ENCODE measurements around the gene HACD4. TPM values are rescaled to one million over a fixed set of nuclear protein-coding genes. Genes with fewer than 3 reads are reported as not detected.

Gene HACD4
- total and polyA plus RNA-seq, 9 of the 15 experiments (the other 6 are each of a cell fraction or from before 2014, with no cell fraction given) = 0.02 TPM; not detected in 8

Other genes with a start within 250 kb of the HACD4 start
Only the 7 nearest of the 9 such genes appear.
- not detected in 2 replicates for gene IFNB1, start 46.3 kb upstream of the HACD4 start, total RNA-seq (2014; rRNA removed)
- gene IFNB1, start 46.3 kb upstream of the HACD4 start, total RNA-seq (2014; rRNA removed; fragmentation: Illumina TruSeq; extraction: Trizol) = not detected in 2 replicates
- not detected in 2 replicates for gene IFNB1, start 46.3 kb upstream of the HACD4 start, total RNA-seq (2015; rRNA removed; fragmentation: Illumina TruSeq; extraction: Trizol)
- not detected in 2 replicates for gene IFNB1, start 46.3 kb upstream of the HACD4 start, total RNA-seq (2021)
- gene IFNB1, start 46.3 kb upstream of the HACD4 start, polyA plus RNA-seq (2011; rRNA removed) = not detected in 2 replicates
- gene IFNB1, start 46.3 kb upstream of the HACD4 start, polyA plus RNA-seq (2014; fragmentation: Illumina TruSeq; extraction: Trizol) = not detected in 2 replicates
- not detected for gene IFNB1, start 46.3 kb upstream of the HACD4 start, polyA plus RNA-seq (2014; fragmentation: Nextera tagmentation; extraction: Ambion mirVana)
- gene IFNB1, start 46.3 kb upstream of the HACD4 start, polyA plus RNA-seq (2014; rRNA removed) = not detected in 2 replicates
- gene IFNW1, start 110.2 kb upstream of the HACD4 start, total RNA-seq (2014; rRNA removed) = not detected in 2 replicates
- not detected in 2 replicates for gene IFNW1, start 110.2 kb upstream of the HACD4 start, total RNA-seq (2014; rRNA removed; fragmentation: Illumina TruSeq; extraction: Trizol)
- gene IFNW1, start 110.2 kb upstream of the HACD4 start, total RNA-seq (2015; rRNA removed; fragmentation: Illumina TruSeq; extraction: Trizol) = not detected in 2 replicates
- not detected in 2 replicates for gene IFNW1, start 110.2 kb upstream of the HACD4 start, total RNA-seq (2021)
- not detected in 2 replicates for gene IFNW1, start 110.2 kb upstream of the HACD4 start, polyA plus RNA-seq (2011; rRNA removed)
- gene IFNW1, start 110.2 kb upstream of the HACD4 start, polyA plus RNA-seq (2014; fragmentation: Illumina TruSeq; extraction: Trizol) = not detected in 2 replicates
- gene IFNW1, start 110.2 kb upstream of the HACD4 start, polyA plus RNA-seq (2014; fragmentation: Nextera tagmentation; extraction: Ambion mirVana) = not detected
- gene IFNW1, start 110.2 kb upstream of the HACD4 start, polyA plus RNA-seq (2014; rRNA removed) = not detected in 2 replicates
- not detected in 2 replicates for gene IFNA21, start 135.0 kb upstream of the HACD4 start, total RNA-seq (2014; rRNA removed)
- not detected in 2 replicates for gene IFNA21, start 135.0 kb upstream of the HACD4 start, total RNA-seq (2014; rRNA removed; fragmentation: Illumina TruSeq; extraction: Trizol)
- not detected in 2 replicates for gene IFNA21, start 135.0 kb upstream of the HACD4 start, total RNA-seq (2015; rRNA removed; fragmentation: Illumina TruSeq; extraction: Trizol)
- not detected in 2 replicates for gene IFNA21, start 135.0 kb upstream of the HACD4 start, total RNA-seq (2021)
- gene IFNA21, start 135.0 kb upstream of the HACD4 start, polyA plus RNA-seq (2011; rRNA removed) = not detected in 2 replicates
- not detected in 2 replicates for gene IFNA21, start 135.0 kb upstream of the HACD4 start, polyA plus RNA-seq (2014; fragmentation: Illumina TruSeq; extraction: Trizol)
- not detected for gene IFNA21, start 135.0 kb upstream of the HACD4 start, polyA plus RNA-seq (2014; fragmentation: Nextera tagmentation; extraction: Ambion mirVana)
- not detected in 2 replicates for gene IFNA21, start 135.0 kb upstream of the HACD4 start, polyA plus RNA-seq (2014; rRNA removed)
- gene IFNA4, start 155.9 kb upstream of the HACD4 start, total RNA-seq (2014; rRNA removed) = not detected in 2 replicates
- not detected in 2 replicates for gene IFNA4, start 155.9 kb upstream of the HACD4 start, total RNA-seq (2014; rRNA removed; fragmentation: Illumina TruSeq; extraction: Trizol)
- not detected in 2 replicates for gene IFNA4, start 155.9 kb upstream of the HACD4 start, total RNA-seq (2015; rRNA removed; fragmentation: Illumina TruSeq; extraction: Trizol)
- gene IFNA4, start 155.9 kb upstream of the HACD4 start, total RNA-seq (2021) = not detected in 2 replicates
- not detected in 2 replicates for gene IFNA4, start 155.9 kb upstream of the HACD4 start, polyA plus RNA-seq (2011; rRNA removed)
- not detected in 2 replicates for gene IFNA4, start 155.9 kb upstream of the HACD4 start, polyA plus RNA-seq (2014; fragmentation: Illumina TruSeq; extraction: Trizol)
- not detected for gene IFNA4, start 155.9 kb upstream of the HACD4 start, polyA plus RNA-seq (2014; fragmentation: Nextera tagmentation; extraction: Ambion mirVana)
- gene IFNA4, start 155.9 kb upstream of the HACD4 start, polyA plus RNA-seq (2014; rRNA removed) = not detected in 2 replicates
- gene IFNA7, start 170.6 kb upstream of the HACD4 start, total RNA-seq (2014; rRNA removed) = not detected in 2 replicates
- not detected in 2 replicates for gene IFNA7, start 170.6 kb upstream of the HACD4 start, total RNA-seq (2014; rRNA removed; fragmentation: Illumina TruSeq; extraction: Trizol)
- not detected in 2 replicates for gene IFNA7, start 170.6 kb upstream of the HACD4 start, total RNA-seq (2015; rRNA removed; fragmentation: Illumina TruSeq; extraction: Trizol)
- not detected in 2 replicates for gene IFNA7, start 170.6 kb upstream of the HACD4 start, total RNA-seq (2021)
- not detected in 2 replicates for gene IFNA7, start 170.6 kb upstream of the HACD4 start, polyA plus RNA-seq (2011; rRNA removed)
- not detected in 2 replicates for gene IFNA7, start 170.6 kb upstream of the HACD4 start, polyA plus RNA-seq (2014; fragmentation: Illumina TruSeq; extraction: Trizol)
- gene IFNA7, start 170.6 kb upstream of the HACD4 start, polyA plus RNA-seq (2014; fragmentation: Nextera tagmentation; extraction: Ambion mirVana) = not detected
- not detected in 2 replicates for gene IFNA7, start 170.6 kb upstream of the HACD4 start, polyA plus RNA-seq (2014; rRNA removed)
- not detected in 2 replicates for gene IFNA10, start 175.5 kb upstream of the HACD4 start, total RNA-seq (2014; rRNA removed)
- gene IFNA10, start 175.5 kb upstream of the HACD4 start, total RNA-seq (2014; rRNA removed; fragmentation: Illumina TruSeq; extraction: Trizol) = not detected in 2 replicates
- not detected in 2 replicates for gene IFNA10, start 175.5 kb upstream of the HACD4 start, total RNA-seq (2015; rRNA removed; fragmentation: Illumina TruSeq; extraction: Trizol)
- not detected in 2 replicates for gene IFNA10, start 175.5 kb upstream of the HACD4 start, total RNA-seq (2021)
- not detected in 2 replicates for gene IFNA10, start 175.5 kb upstream of the HACD4 start, polyA plus RNA-seq (2011; rRNA removed)
- gene IFNA10, start 175.5 kb upstream of the HACD4 start, polyA plus RNA-seq (2014; fragmentation: Illumina TruSeq; extraction: Trizol) = not detected in 2 replicates
- gene IFNA10, start 175.5 kb upstream of the HACD4 start, polyA plus RNA-seq (2014; fragmentation: Nextera tagmentation; extraction: Ambion mirVana) = not detected
- not detected in 2 replicates for gene IFNA10, start 175.5 kb upstream of the HACD4 start, polyA plus RNA-seq (2014; rRNA removed)
- gene IFNA16, start 185.7 kb upstream of the HACD4 start, total RNA-seq (2014; rRNA removed) = not detected in 2 replicates
- gene IFNA16, start 185.7 kb upstream of the HACD4 start, total RNA-seq (2014; rRNA removed; fragmentation: Illumina TruSeq; extraction: Trizol) = not detected in 2 replicates
- gene IFNA16, start 185.7 kb upstream of the HACD4 start, total RNA-seq (2015; rRNA removed; fragmentation: Illumina TruSeq; extraction: Trizol) = not detected in 2 replicates
- not detected in 2 replicates for gene IFNA16, start 185.7 kb upstream of the HACD4 start, total RNA-seq (2021)
- not detected in 2 replicates for gene IFNA16, start 185.7 kb upstream of the HACD4 start, polyA plus RNA-seq (2011; rRNA removed)
- gene IFNA16, start 185.7 kb upstream of the HACD4 start, polyA plus RNA-seq (2014; fragmentation: Illumina TruSeq; extraction: Trizol) = not detected in 2 replicates
- gene IFNA16, start 185.7 kb upstream of the HACD4 start, polyA plus RNA-seq (2014; fragmentation: Nextera tagmentation; extraction: Ambion mirVana) = not detected
- not detected in 2 replicates for gene IFNA16, start 185.7 kb upstream of the HACD4 start, polyA plus RNA-seq (2014; rRNA removed)